GM18868 (cell line): ENCODE data around the gene ROS1.

Source experiments
- ATAC-seq: cut with Tn5 transposase; IDR thresholded peaks from one replicate; pipeline ENCODE4 v1.9.1; 2021; ENCODE audit warnings: mild to moderate bottlenecking, moderate library complexity; ENCODE audit not compliant: unreplicated experiment

The ROS1 gene

DNA sequence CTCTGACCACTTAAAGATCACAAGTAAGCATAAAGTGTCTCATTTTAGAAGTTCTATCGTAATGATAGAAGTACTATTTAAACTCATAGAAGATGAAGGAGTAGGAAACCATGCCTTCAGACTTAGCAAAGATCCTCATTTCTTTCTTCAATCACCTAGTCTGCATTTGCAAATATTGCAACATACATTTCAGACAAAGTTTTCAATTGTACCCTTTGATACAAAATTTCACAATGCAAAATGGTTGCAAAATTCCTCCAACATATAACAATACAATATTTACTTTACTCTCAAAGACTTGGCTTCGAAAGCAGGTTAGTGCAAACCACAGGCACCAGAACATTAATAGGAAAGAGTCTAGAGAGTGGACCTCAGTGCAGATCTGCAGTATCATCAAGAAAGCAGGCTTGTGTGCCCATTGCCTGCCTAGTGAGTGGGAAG is 16.1 kb upstream of the ROS1 start:
- no peak for ATAC-seq

DNA sequence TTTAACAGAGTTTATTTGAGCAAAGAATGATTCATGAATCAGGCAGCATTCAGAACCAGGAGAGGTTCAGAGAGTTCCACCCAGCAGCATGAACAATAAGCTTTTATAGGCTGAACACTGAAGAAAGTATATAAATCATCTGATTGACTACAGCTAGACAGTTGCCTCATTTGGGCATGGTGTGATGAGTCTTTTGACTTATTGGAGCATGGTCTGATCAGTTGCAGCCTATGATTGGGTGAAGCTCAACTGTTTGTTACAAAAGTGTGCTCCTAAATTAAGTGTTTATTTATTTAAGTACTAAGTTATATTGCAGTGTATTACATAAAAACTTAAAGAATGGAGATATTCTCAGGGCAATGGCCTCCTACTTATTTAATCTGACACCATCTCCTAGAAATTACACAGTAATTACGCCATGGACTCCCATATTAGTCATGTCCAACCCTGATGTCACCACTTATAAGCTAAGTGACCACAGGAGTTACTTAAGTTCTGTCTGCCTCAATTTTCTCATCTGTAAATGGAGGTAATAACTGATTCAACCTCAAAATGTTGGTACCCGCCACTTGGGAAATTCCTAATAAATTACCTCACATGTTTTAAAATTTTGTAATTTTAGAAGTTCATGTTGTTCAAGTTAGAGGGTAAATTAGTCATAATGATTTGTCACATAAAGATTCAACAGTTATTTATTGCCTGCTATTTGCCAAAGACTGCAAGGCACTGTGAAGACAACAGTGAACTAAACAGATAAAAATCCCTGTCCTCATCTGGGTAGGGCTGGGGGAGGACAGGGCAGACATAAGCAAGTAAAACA is 15.2 kb upstream of the ROS1 start:
- ATAC-seq: no peak

DNA sequence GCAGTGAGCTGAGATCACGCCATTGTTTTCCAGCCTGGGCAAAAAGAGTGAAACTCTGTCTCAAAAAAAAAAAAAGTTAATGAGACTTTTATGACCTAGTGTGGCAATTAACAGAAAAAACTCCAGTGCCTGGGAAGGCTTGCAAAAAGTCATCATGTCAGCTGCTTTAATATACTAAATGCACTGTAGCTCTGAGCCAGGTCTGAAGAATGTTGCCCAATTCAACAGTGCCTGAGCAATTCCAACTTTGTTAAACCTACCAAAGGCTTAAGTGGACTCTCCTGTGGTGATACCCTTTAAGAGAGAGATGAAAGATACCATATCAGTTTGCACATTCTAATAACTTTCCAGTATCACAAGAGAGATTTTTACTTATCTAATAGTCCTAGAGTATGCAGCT is 6.5 kb upstream of the ROS1 start:
- ATAC-seq: no peak

DNA sequence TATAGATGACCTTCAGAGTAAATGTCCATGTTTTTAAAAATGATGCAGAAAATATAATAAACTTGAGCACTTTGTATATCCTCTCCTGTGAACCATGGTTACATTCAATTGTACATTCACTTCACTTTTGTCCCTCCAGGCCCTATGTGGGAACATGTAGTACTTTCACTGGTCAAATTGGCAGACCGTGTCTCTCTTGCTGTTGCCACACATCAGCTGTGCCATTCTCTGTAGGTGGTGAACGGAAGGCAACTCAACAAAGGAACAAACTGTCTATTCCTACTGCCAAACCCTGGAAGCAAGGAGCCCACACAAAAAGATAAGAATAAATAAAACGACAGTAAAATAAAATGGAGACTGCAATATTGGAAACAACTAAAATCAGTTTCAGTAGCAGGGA is 2.0 kb downstream of the ROS1 start:
- ATAC-seq: no peak

DNA sequence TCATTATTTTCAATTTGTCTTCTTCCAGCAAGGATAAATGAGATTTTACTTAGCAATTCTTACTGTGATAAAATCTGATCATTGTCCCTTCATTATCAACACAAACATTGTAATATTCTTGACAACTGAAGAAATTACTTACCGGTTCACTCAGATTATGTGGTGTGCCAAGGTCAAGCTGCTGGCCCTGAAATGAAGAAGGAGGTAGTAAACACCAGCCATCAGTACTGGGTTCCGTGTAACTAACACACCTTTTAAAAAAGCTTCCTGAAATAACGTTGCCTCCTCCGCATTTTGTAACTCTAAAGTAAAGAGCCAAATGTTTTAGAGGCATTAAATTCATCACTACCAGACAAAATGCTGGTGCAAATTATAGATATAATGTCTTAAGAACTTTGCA is 7.4 kb downstream of the ROS1 start:
- no peak for ATAC-seq

DNA sequence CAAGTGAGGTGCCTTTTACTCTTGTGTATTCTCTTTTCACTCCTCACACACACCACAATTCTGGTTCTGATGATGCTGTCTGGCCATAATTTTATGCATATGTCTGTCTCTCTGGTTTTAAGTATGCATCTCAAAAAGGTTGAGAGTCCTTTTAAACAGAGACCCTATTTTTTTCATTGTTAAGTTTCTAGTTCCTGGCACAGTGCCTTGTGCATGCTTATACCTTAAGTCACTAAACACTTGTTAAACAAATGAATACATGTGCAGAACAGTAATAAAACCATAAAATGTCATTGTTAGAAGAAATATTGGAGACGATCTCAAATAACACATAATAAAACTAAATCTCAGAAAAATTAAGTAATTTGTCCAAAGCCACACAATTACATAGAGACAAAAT is 7.9 kb downstream of the ROS1 start:
- no peak for ATAC-seq

DNA sequence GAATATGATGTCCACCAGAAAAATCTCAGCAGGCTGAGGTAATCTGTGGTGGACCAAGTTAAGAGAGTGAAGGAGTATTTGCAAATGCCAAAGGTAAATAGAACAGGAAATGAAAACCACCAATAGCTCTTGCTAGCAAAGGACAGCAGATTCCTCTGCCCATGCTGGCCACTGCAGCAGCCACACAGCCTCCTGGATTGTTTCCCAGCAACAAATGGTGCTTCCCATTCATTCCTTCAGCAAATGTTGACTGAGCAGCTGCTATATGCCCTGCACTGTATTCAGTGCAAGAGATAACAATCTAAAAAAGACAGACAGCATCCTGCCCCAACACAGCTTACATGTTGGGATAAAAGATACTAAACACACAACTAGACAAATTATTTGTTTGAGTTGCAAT is 11.0 kb downstream of the ROS1 start:
- ATAC-seq: no peak

DNA sequence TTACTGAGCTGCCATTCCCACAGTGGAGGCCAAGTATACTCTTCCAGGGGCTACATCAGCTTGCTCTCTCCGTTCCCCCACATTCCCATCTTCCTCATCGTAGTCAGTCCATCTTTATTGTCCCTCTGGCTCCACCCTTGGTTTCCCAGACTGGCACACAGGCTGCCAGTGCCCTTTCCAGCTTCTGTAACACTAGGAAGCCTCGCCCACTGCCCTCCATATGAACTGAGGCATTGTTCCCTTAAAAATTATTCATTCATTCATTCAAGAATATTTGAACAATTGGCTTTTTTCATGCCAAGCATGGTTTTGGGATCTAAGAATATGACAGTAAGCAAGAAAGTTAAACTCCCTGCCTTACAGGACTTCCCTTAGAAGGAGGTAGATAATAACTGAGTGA is 14.3 kb downstream of the ROS1 start:
- ATAC-seq: no peak

DNA sequence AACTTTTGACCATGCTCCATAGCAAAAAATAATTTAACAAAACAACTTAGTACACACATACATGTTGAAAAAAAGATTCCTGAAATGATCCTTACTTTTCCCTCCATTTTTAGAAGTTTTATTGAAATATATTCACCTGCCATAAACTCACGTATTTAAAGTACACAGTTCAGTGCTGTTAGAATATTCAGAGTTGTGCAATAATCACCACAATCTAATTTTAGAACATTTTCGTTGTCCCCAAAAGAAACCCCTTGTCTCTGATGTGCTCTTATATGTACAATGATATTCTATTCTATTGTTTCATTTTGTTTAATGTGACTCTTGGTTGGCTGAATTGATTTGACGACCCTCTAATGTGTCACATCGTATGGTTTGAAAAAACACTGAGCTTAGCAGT is 15.9 kb downstream of the ROS1 start:
- no peak for ATAC-seq

DNA sequence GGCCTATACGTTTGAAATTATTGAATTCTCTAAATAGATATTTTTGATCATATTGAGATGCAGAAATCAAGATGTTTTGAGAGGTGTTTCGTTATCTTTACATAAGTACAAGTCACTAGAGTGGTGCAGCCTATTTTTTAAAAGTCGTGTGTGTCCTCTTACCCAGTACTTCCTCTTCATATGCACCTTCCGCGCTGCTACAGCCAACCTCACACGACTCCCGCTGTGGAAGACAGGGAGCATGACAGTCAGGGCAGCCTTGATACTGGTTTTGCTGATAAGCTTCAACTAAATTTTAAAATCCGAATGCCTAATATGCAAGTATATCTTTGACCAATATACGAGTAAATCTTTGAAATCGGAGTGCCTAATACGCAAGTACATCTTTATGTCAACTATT is 16.3 kb downstream of the ROS1 start:
- no peak for ATAC-seq

DNA sequence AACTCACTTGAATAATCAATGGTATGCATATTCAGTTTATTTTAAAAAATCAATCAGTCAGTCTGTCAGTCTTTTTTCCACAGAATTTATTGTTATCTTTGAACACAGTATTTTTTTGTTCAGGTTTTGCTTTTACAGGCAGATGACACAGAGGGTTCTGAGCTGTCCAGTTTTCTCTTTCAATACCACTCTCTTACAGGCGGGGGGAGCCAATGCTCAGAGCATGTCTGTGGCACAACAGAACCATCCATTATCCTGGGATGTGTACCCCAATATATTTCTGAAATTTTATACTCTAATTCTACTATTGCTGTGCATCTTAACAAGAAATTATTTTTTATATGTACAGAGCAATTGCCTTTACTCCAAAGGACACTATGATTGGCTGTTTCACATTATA is 21.2 kb downstream of the ROS1 start:
- ATAC-seq: no peak

DNA sequence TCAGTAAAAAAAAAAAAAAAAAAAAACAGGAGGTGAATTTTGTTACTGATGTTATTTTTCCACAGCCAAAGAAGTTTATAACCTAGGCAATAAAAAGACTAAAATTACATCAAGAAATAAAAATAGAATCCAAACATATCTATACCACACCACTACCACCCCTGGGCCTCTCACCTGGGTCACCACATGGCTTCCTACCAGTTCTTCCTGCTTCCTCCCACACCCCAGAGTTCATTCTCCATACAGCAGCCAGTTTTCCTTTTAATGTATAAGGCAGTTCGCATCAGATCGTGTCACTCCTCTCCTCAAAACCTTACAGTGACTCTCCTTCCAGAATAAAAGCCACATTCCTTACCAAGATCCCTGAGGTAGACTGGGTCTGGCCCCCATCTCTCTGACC is 23.9 kb downstream of the ROS1 start:
- ATAC-seq: no peak

DNA sequence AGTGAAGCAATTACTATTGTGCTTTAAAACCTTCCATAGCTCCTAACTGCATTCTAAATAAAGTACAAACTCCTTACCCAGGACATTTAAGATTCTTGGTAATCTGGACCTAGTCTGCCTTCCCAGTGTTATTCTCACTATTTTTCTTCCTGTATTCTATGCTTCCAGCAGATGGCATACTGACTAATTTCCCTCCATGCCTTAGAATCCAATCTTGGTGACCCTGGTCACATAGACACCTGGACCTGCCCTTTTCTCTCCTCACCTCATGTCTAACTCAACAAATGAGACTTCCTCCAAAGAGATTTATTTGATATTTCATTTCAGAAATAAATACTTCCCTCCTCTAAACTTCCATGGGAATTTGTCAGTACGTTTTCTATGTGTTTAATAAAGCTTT is 25.8 kb downstream of the ROS1 start:
- no peak for ATAC-seq

DNA sequence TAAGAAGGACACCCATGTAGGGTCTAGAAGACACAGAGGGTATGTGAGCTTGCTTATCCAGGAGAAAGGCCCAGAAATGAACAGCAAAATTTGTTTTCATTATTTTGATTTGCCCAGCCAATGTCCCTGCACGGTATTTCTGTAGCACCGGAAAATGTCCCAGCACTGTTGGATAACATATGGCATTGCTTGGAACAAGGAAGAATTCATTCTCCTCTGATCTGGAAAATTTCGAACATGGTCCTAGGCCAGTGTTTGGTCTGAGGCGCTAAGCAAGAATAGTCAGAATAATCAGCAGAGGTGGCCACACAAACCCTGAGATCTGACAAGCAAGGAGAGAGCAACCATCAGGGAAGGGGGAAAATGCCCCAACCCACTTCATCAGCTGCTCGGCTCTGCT is 26.6 kb downstream of the ROS1 start:
- ATAC-seq: no peak

DNA sequence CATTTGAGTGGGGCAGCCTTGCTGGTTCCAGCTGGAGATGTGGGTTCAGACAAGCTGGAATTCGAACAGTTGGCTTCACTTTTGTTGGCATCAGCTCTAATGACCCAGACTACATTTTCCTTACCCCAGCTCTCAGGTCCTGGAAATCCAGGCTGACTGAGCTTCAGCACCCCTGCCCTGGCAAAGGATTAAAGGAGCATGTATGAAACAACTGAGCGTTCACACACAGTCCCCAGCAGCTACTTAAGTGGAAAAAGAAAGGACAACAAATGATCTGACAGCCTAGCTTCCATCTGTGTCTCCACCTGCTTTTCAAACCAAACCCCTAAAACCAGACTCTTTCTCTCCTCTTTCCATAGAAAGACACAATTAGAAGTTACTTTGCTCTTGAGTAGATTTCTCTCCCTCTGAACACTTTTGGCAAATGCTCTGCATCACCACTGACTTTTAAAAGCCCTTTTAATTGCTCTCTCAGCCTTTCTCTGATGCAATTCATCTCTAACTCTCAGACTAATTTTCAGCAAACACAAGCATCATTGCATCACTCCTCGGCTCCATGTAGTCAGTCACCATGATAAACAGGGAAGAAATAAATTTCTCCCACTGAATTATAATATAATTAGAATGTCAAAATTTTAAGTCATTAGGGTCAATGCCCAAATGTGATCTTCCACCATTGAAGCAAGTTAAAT is 28.1 kb downstream of the ROS1 start:
- ATAC-seq: no peak

DNA sequence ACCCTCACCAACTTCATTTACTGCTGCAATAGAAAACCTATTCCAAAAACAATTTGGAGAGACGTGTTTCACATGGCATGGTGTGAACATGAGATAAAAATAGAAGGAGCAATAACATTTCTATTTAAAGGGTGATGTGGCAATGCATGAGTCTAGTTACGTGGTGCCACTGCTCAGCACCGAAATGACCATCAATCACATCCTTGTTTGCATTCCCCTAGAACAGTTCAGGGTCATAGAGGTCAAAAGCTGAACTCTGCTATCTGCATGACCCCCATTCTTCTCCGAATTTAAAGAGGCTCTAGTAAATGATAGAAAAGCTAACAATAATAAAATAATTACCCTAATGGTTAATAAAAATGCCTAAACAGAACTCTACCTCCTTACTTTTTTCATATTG is 29.5 kb downstream of the ROS1 start:
- ATAC-seq: no peak

DNA sequence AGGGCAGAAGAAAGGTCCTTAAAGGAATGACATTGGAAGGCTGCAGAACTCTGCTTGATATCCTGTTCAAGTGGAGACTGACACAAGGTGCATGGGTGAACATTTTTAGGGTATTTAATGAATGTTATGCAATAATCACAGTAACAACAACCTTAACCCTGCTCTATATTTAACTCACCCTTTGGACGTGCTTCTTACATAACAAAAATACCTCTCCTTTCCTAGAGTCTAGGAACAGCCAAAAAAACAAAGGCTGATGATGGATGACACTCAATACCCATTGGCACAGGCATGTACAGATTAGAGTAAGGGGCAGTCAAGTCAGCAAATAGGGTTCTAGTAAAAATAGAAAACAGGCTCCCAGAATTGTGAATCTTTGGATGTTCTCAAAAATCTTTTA is 30.6 kb downstream of the ROS1 start:
- no peak for ATAC-seq

DNA sequence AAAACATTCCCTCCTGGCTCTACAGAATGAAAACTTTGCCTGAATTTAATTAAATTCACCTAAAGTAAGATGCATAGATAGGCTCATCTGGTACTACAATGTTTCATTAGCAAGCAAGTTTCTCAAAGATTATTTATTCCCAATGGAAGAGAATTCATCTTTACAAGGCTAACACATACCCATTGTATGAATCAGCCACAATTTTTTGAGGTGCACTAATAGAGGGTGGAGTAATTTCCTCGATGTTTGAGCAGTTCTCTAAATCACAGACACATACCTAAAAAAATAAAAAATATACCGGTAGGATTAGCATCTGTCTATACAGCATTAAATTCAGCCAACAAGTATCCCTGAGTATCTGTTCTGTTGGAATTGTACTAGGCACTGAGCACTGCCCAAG is 32.7 kb downstream of the ROS1 start:
- ATAC-seq: no peak

DNA sequence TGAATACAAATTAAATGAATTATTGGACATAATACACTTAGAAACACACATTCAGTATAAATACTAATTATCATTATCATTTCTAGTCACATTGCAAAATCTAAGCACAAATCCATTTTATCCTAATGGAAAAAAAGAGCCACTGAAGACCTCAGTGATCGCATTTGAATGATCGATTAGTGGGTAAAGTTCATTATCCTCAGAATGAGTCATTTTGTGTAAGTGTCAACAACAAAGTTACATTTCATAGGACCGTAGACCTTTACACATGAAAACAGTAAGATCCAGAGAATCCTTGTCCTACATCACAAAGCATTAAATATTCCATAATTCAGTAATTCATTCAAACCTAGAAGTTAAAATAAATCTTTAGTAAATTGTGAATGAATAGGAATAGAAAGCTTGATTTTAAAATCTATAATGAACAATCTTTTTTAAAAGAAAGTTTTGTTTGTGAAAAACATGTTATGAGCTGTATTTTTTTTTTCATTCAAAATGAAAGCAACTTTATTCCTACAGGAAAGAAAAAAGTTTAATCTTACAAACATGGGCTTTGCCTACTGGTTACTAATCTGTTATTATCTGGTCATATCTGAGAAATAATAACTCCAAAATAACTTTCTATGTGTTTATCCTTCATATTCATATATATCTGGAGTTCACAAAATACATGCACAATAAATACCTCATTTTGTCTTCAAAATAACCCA is 33.7 kb downstream of the ROS1 start:
- ATAC-seq: no peak

DNA sequence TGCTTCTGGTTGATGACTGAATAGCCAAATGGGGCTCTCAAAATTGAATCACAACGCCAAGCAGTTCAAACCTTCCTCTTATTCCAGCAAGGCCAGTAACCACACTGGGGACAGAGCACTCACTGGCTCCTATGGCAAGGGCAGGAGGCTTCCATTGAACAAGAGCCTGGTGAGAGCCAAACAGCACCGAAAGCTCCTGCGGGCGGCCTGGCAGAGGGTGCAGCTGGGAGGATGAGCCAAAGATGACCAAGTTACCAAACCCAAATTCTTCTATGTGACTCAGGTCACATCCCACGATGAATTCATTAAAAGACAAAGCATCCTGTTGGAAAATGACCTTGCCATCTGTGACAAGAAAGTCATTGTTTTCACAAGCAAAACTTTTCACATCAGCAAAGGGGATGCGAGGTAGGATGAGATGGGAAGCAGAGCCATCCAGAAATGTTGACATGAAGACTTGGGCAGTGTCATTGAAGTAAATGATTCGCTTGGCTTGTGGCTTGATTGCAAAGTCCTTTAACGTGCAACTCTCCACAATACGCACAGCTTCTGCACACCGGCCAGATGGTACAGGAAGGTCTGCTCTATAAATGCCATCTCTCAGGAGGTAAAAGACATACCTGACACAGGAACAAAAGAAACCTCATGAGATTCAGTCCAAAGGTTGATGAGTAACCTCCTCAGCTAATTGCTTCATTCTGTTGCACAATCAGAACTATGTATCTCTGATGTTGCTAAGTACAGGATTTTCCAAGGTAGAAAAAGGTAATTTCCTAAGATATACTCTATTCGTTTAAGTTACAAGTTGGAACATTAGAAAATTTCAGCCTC is 36.3 kb downstream of the ROS1 start:
- no peak for ATAC-seq

DNA sequence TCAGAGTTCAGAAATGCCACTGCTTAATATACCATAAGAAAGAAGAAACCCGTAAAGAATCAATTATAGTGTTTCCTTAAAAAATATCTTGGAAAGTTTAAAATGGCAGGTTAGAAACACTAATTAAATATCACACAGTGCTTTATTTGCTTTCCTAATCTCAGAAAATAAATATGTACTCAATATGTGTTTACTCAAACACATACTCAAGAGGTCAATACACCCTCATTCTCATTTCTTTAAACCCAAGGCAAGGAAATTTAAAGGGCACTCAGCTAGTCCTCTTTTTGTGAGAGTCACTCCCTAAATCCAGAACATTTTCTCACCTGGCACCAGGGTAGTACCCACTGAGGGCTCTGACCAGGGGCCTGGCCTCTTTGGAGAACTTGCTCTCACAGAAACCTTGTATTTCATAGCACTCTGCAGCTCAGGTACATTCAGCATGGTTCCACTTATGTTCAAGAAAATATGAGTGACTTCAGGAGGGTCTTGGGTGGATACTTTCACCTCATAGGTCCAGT is 38.2 kb downstream of the ROS1 start:
- ATAC-seq: no peak
